ENCODE measurements around the gene ZCCHC18. TPM values are rescaled to one million over a fixed set of nuclear protein-coding genes. Genes with fewer than 3 reads are reported as not detected.
"Not testable (repeated sequence)": the region's sequence is repeated elsewhere in the genome, so short reads cannot be mapped to it uniquely, and the experiment has no call there.

The ZCCHC18 gene
- 0.57 and 0.76 TPM in 2 replicates for total RNA-seq

DNA sequence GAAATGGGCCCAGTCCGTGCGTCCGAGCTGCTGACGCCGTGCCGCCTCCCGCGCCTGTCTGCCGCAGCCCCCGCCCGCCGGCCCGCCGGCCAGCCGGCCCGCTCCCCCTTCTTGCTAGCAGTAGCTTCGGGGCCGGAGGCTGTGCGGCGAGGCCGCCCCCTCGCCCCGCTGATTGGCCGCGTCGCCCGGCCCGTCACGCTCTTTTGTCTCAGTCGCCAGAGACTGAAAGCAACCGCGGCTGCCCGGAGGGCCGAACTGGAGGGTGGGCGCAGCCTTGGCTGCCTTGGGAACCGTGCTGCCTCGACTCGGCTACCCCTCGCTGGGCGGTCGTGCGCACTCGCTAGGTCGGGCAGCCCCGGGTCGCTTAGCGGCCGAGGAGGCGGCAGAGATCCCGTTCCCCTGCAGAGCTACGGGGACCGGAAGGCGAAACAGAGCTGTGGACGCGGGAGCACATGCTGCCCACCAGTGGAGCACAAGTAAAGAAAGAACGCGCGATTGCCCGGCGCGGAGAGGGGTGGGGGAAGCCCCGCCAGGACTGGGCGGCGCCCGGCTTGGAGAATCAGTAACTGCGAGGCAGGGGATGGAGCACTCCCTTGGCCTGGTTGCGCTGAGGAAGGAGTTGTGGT, at the start of gene ZCCHC18:
Gene ZCCHC18 (plus strand): TSS at position 198 of the 626 bp plus-strand sequence. CDS start 1,589 bp downstream, outside the sequence.
- Mint-ChIP-seq H3K4me3 (peak within 1 kb of the TSS; percentile 83), H3K9me3 (no peaks in the 10 kb centered on the region), H3K27ac (peak within 1 kb of the TSS; percentile 29), H3K27me3 (ENCODE audit: insufficient read depth) (peaks cover 8% of the 10 kb centered on the region), H3K36me3 (ENCODE audit: low read depth) (no peaks in the 10 kb centered on the region), H3K4me1 (ENCODE audit: low read depth) (peaks cover 10% of the 10 kb centered on the region)
- intact Hi-C loops (cut with micrococcal nuclease), result loop anchor here (1.0 kb wide), 2 partner anchors 13 to 267 kb away; no protein-coding TSS in a partner anchor
- peak; percentile 5 for DNase-seq (ENCODE audit: low spot score)

DNA sequence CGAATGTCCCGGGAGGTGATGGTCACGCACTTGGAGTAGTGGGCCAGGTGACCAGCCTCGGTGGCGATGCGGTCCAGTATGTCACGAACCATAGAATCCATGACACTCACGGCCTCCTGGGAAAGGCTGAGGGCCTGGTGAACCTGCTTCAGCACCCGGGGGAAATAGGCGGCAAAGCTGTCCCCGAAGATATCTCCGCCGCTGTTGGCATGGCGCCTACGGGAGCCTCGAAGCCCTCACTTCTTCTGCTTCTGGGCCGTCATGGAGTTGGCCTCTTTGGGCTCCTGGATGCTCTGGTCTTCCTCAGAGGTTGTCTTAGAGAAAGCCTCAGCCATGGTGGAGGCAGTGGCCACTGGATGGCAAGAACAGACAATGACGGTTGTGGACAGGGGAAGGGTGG, 49.7 kb upstream of the ZCCHC18 start:
- H3K4me3 Mint-ChIP-seq; H3K27me3 Mint-ChIP-seq (ENCODE audit: insufficient read depth); DNase-seq (ENCODE audit: low spot score); H3K4me1 Mint-ChIP-seq (ENCODE audit: low read depth); intact Hi-C loops (cut with micrococcal nuclease); H3K27ac Mint-ChIP-seq; H3K9me3 Mint-ChIP-seq; H3K36me3 Mint-ChIP-seq (ENCODE audit: low read depth): not testable (repeated sequence)

DNA sequence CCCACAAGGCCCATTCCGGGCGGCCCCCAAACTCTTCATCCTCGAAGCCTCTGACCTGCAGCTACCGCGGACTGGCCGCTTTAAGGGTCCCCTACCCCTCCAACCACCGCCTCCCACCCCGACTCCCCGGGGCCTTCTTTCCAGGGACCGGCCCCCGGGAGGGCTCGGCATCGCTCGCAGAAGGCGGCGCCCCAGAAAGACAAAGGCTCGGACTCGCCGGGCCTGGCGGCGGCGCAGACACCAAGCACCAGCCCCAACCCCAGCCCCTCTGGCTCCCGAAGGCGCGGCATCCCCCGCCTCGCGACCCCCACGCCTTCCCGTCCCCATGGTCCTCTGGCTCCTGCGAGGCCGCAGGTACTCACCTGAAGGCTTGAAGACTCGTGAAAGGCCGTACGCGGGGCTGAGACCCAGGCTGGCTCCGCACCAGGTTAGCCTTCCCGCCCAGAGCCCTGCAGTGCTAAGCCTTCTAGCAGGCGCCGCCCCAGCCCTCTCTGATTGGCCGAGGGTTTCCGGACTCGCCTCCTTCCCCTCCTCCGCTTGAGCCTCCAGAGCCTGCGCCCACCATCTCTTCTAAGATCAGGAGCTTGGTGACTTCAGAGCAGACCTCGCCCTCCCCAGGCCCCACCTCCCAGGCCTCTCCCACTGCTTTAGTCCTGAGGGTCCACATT, 36.4 kb upstream of the ZCCHC18 start, which contains the start of gene TMSB15C:
Gene TMSB15C (minus strand): TSS at position 459 of the 668 bp plus-strand sequence.
- H3K4me3 Mint-ChIP-seq; DNase-seq (ENCODE audit: low spot score); H3K27me3 Mint-ChIP-seq (ENCODE audit: insufficient read depth); H3K4me1 Mint-ChIP-seq (ENCODE audit: low read depth); H3K36me3 Mint-ChIP-seq (ENCODE audit: low read depth); H3K9me3 Mint-ChIP-seq; intact Hi-C loops (cut with micrococcal nuclease); H3K27ac Mint-ChIP-seq: not testable (repeated sequence)

DNA sequence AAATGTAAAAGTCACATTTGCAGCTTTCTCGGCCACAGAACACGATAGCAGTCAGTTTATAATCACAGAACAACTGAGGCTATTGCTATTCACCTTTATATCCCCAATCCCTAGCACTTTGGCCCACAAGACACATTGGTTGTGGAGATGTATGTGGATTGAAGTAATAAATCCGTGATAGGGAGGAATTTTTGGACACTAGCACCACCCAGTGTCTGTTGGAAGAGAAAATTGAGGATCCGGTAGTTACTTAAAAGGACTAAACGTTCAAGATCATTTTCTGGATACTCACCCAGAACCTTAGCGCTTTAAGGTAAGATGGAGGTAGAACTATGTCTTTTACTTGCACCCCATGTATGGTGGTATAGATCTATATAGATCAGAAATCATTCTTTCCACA, 34.5 kb upstream of the ZCCHC18 start:
- not testable (repeated sequence) for H3K4me1 Mint-ChIP-seq (ENCODE audit: low read depth); H3K36me3 Mint-ChIP-seq (ENCODE audit: low read depth)

DNA sequence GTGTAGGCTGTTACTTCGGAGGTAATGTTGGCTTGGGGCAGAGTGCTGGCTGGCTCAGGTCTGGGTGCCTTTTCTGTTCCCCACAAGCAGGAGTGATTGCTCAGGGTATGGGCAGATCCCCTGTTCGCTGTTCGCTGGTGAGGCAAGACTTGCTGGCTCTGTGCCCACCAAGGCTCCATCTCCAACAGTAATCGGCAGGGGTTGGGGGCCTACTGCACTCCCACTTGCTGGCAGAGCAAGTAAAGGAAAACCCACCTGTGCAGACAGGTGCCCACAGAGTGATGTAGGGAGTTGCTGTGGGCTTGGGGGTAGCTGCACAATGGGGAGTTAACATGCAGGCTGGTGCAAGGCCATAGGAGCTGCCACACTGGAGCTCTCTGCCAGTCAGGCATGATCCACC, 28.3 kb upstream of the ZCCHC18 start:
- no peak for DNase-seq (ENCODE audit: low spot score)
- Mint-ChIP-seq H3K4me3 (no peak overlapping the region), H3K27me3 (ENCODE audit: insufficient read depth) (peaks cover 3% of the 10 kb centered on the region), H3K36me3 (ENCODE audit: low read depth) (no peaks in the 10 kb centered on the region), H3K4me1 (ENCODE audit: low read depth) (no peaks in the 10 kb centered on the region), H3K9me3 (no peaks in the 10 kb centered on the region), H3K27ac (no peak overlapping the region)
- intact Hi-C loops (cut with micrococcal nuclease), result no loop called here

More for the DNA sequence above, 34.5 kb upstream of the ZCCHC18 start:
- H3K27me3 Mint-ChIP-seq (ENCODE audit: insufficient read depth); DNase-seq (ENCODE audit: low spot score); H3K4me3 Mint-ChIP-seq; H3K27ac Mint-ChIP-seq; intact Hi-C loops (cut with micrococcal nuclease); H3K9me3 Mint-ChIP-seq: not testable (repeated sequence)

DNA sequence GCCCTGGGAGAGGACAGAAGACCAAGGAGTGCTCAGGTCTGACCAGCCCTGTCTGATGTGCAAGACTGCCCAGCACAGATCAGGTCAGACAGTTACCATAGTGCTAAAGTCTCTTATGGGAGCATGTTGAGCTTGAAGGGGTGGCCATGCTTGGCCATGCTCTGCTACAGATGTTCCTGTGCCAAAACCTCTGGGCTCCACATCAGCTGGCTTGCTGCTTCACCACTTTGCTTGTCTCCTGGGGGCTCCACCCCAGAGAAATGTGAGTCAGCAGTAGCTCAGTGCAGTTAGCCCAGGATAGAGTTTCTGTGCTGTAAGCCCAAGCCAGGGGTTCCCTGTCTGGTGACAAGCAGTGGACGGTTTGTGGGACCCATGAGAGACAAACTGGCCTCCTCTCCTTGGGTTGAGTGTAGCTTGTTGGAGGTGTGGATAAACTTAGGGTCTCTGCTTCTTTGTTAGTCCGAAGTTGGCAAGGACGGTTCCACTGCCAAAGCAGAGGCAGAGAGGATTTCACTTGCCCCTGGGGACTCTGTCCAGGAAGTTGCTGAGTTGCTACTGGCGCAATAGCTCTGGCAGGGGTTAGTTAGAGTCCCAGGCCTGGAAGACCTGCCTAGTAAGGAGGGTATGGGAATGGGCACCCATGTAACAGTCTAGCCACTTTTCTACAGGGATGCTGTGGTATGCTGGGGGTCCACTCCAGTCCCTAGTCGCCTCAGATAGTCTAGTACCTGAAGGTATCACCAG, 27.6 kb upstream of the ZCCHC18 start:
- H3K27ac Mint-ChIP-seq, result no peak overlapping the region
- H3K27me3 Mint-ChIP-seq (ENCODE audit: insufficient read depth), result peaks cover 3% of the 10 kb centered on the region
- no peak overlapping the region for H3K4me3 Mint-ChIP-seq
- DNase-seq (ENCODE audit: low spot score), result no peak
- intact Hi-C loops (cut with micrococcal nuclease), result no loop called here
- no peaks in the 10 kb centered on the region for H3K36me3 Mint-ChIP-seq (ENCODE audit: low read depth)
- no peaks in the 10 kb centered on the region for H3K9me3 Mint-ChIP-seq
- no peaks in the 10 kb centered on the region for H3K4me1 Mint-ChIP-seq (ENCODE audit: low read depth)

DNA sequence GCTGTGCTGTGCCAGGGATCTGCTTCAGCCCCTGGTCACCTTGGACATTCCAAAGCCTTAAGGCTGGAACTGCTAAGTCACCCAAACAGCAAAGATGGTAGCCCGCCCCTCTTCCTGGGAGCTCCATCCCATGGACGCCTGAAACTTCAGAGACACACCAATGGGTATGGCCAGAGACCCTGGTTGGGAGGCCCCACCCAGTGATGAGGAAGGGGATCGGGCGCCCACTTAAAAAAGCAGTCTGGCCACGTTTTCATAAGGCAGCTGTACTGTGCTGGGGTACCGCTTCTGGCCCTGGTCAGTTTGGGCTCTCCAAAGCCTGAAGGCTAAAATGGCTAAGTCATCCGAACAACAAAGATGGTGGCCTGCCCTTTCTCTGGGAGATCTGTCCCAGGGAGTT, 26.8 kb upstream of the ZCCHC18 start:
- no peaks in the 10 kb centered on the region for H3K36me3 Mint-ChIP-seq (ENCODE audit: low read depth)

DNA sequence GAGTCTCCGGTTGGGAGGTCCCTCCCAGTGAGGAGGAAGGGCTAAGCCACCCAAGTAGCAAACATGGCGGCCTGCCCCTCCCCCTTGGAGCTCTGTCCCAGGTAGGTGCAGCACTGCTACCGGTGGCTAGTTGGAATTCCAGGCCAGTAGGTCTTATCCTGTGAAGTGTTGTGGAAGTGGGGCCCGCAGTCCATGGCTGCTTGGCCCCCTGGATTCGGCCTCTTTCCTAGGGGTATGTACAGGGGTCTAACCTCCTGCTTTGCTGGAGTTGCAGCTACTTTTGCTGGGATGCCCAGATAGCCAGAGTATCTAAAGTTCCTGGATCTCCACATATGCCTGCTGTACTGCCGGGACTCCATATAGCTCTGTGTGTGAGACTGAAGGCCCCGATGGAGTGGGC, 26.4 kb upstream of the ZCCHC18 start:
- intact Hi-C loops (cut with micrococcal nuclease), result no loop called here
- Mint-ChIP-seq H3K36me3 (ENCODE audit: low read depth) (no peaks in the 10 kb centered on the region), H3K27ac (no peak overlapping the region), H3K27me3 (ENCODE audit: insufficient read depth) (peaks cover 3% of the 10 kb centered on the region), H3K4me3 (no peak overlapping the region), H3K9me3 (no peaks in the 10 kb centered on the region), H3K4me1 (ENCODE audit: low read depth) (no peaks in the 10 kb centered on the region)
- DNase-seq (ENCODE audit: low spot score), result no peak

More for the DNA sequence above, 26.8 kb upstream of the ZCCHC18 start:
- H3K9me3 Mint-ChIP-seq, result no peaks in the 10 kb centered on the region
- H3K4me3 Mint-ChIP-seq, result no peak overlapping the region
- H3K4me1 Mint-ChIP-seq (ENCODE audit: low read depth), result no peaks in the 10 kb centered on the region
- H3K27me3 Mint-ChIP-seq (ENCODE audit: insufficient read depth), result peaks cover 3% of the 10 kb centered on the region
- no peak overlapping the region for H3K27ac Mint-ChIP-seq
- no peak for DNase-seq (ENCODE audit: low spot score)
- intact Hi-C loops (cut with micrococcal nuclease), result no loop called here

DNA sequence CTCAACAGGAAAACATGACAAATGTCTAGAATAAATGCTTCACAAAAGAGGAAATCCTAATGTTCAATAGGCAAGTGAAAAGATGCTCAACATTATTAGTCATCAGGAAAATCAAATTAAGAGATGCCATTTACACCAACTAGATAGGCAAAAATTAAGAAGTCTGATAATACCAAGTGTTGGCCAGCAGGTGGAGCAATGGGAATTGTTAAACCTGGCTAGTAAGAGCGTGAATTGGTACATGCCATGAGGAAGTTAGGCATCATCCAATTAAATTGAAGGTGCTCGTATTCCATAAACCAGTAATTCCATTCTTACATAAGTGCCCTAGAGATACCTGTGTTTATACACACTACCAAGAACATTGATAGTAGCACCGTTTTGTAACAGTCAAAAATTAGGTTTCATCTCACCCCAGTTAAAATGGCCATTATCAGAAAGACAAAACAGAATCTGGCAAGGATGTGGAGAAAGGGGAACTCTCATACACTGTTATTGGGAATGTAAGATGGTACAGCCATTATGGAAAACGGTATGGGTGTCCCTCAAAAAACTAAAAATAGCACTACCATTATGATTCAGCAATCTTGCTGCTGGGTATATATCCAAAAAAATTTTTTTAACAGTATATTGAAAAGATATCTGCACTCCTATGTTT, 14.0 kb upstream of the ZCCHC18 start:
- intact Hi-C loops (cut with micrococcal nuclease), result loop anchor here (1.0 kb wide), 1 partner anchor 38 kb away; no protein-coding TSS in a partner anchor
- Mint-ChIP-seq H3K27me3 (ENCODE audit: insufficient read depth) (peaks cover 16% of the 10 kb centered on the region), H3K9me3 (no peaks in the 10 kb centered on the region), H3K4me3 (no peak overlapping the region), H3K27ac (no peak overlapping the region), H3K4me1 (ENCODE audit: low read depth) (no peaks in the 10 kb centered on the region), H3K36me3 (ENCODE audit: low read depth) (no peaks in the 10 kb centered on the region)
- DNase-seq (ENCODE audit: low spot score), result peak; percentile 16

DNA sequence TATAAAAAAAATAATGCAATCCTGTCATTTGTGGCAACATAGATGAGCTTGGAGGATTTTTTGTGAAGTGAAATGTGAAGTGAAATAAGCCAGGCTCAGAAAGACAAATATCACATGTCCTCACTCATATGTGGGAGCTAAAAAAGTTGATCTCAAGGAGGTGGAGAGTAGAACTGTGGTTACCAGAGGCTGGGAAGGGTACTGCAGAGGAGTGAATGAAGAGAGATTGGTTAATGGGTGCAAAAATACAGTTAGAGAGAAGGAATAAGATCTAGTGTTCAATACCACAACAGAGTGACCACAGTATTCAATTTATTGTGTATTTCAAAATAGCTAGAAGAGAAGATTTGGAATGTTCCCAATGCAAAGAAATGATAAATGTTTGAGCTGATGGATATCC, 13.4 kb upstream of the ZCCHC18 start:
- H3K4me1 Mint-ChIP-seq (ENCODE audit: low read depth), result no peaks in the 10 kb centered on the region
- peaks cover 16% of the 10 kb centered on the region for H3K27me3 Mint-ChIP-seq (ENCODE audit: insufficient read depth)
- intact Hi-C loops (cut with micrococcal nuclease), result loop anchor here (1.0 kb wide), 2 partner anchors 13 to 37 kb away; partner anchors contain the start of gene ZCCHC18
- H3K4me3 Mint-ChIP-seq, result no peak overlapping the region
- H3K27ac Mint-ChIP-seq, result no peak overlapping the region
- no peaks in the 10 kb centered on the region for H3K9me3 Mint-ChIP-seq
- no peaks in the 10 kb centered on the region for H3K36me3 Mint-ChIP-seq (ENCODE audit: low read depth)
- no peak for DNase-seq (ENCODE audit: low spot score)

DNA sequence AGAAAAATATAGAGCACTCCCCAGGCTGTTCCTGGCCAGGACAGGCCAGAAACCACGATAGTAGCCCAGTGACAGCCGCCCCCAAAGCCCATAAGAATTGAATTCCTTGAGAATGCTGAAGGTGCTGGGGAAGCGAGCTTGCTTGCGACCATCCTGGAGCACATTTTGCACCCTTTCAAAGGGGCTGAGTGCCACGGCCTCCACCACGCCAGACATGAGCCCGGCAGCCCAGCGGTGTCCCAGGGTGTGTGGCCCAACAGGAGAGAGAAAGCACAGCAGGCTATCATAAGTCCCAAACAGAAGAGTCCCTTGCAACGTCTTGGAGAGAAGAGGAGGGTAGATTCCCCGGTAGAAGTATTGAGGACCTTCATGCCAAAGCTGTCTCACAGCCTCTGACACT, 7.6 kb upstream of the ZCCHC18 start:
- H3K4me1 Mint-ChIP-seq (ENCODE audit: low read depth), result no peaks in the 10 kb centered on the region
- no peak overlapping the region for H3K4me3 Mint-ChIP-seq
- no peak for DNase-seq (ENCODE audit: low spot score)
- H3K27ac Mint-ChIP-seq, result no peak overlapping the region
- intact Hi-C loops (cut with micrococcal nuclease), result no loop called here
- no peaks in the 10 kb centered on the region for H3K36me3 Mint-ChIP-seq (ENCODE audit: low read depth)
- peaks cover 7% of the 10 kb centered on the region for H3K27me3 Mint-ChIP-seq (ENCODE audit: insufficient read depth)
- no peaks in the 10 kb centered on the region for H3K9me3 Mint-ChIP-seq

DNA sequence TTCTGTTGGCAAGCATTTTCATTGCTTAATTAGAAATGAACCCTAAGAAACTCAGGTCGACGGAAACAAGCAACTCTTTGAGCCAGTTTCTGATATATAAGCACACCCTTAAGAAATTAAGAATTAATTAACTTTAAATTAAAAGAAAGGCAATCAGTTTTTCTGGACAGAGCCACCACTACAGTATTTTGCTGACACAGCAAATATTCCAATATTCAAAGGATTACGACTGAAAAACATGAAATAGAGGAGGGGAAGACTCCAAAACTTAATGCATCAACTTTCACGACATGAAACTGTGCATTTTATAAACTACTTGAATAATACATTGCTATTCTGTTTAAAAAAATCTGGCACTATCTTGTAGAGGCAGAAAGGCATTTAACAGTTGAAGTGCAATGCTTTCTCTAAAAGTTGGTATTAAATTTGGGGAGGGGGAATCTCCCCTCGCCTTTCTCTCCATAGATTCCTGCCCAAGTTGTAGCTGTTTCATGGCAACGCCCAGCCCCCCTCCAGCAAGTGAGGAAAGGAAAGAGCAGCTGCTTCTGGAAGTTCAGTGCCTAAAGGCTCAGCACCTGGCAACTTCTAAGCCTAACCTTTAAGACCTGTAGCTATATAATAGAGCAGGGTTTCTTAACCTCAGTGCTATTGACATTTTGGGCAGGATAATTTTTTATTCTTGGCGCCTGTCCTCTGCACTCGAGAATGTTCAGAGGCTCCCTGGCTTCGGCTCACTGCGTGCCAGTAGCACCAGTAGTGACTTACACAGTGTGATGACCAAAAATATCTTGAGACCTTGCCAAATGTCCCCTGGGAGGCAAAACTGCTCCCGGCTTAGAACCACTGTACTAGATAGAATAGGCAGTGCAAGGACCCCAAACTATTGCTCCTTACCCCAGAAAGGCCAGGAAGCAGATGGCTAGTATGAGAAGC, 6.7 kb upstream of the ZCCHC18 start:
- DNase-seq (ENCODE audit: low spot score), result no peak
- H3K9me3 Mint-ChIP-seq, result no peaks in the 10 kb centered on the region
- H3K4me1 Mint-ChIP-seq (ENCODE audit: low read depth), result no peaks in the 10 kb centered on the region
- no peak overlapping the region for H3K4me3 Mint-ChIP-seq
- intact Hi-C loops (cut with micrococcal nuclease), result no loop called here
- peaks cover 6% of the 10 kb centered on the region for H3K27me3 Mint-ChIP-seq (ENCODE audit: insufficient read depth)
- no peak overlapping the region for H3K27ac Mint-ChIP-seq
- H3K36me3 Mint-ChIP-seq (ENCODE audit: low read depth), result no peaks in the 10 kb centered on the region

All from activated T-helper 1 cell treated with anti-CD3 and anti-CD28 coated beads, Interleukin-12 subunit alpha, Interleukin-12 subunit beta, Interleukin-2, Interleukin-4 antibody, amounts not matched to agents 30 ng/mL and 10 ng/mL and 1 ng/mL, durations not matched to agents 14 hours and 24 hours and 36 hours (primary cell).